ENCODE data around the gene LIPE.

DNA sequence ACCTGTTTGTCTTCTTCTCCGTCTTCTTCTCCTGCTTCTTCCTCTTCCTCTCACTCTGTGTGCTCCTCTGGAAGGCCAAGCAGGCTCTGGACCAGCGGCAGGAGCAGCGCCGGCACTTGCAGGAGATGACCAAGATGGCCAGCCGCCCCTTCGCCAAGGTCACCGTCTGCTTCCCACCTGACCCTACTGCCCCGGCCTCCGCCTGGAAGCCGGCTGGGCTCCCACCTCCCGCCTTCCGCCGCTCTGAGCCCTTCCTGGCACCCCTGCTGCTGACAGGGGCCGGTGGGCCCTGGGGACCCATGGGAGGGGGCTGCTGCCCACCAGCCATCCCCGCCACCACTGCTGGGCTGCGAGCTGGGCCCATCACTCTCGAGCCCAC lies 51.0 kb downstream of the LIPE start:
- TF ChIP-seq, protein P1, sequence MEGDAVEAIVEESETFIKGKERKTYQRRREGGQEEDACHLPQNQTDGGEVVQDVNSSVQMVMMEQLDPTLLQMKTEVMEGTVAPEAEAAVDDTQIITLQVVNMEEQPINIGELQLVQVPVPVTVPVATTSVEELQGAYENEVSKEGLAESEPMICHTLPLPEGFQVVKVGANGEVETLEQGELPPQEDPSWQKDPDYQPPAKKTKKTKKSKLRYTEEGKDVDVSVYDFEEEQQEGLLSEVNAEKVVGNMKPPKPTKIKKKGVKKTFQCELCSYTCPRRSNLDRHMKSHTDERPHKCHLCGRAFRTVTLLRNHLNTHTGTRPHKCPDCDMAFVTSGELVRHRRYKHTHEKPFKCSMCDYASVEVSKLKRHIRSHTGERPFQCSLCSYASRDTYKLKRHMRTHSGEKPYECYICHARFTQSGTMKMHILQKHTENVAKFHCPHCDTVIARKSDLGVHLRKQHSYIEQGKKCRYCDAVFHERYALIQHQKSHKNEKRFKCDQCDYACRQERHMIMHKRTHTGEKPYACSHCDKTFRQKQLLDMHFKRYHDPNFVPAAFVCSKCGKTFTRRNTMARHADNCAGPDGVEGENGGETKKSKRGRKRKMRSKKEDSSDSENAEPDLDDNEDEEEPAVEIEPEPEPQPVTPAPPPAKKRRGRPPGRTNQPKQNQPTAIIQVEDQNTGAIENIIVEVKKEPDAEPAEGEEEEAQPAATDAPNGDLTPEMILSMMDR (IDR thresholded peaks at IDR 0.05) = no peak
- no peak for TF ChIP-seq POLR2A (IDR thresholded peaks at IDR 0.05)

Data from adrenal gland (tissue), 5 donors.